Activated naive CD4-positive, alpha-beta T cell treated with anti-CD3 and anti-CD28 coated beads, Interleukin-2, amount 50 U/mL, for 72 hours (primary cell): ENCODE measurements around the gene CDH7. TPM values are rescaled to one million over a fixed set of nuclear protein-coding genes. Genes with fewer than 3 reads are reported as not detected.

Experiments used
- ATAC-seq, 2 donors: fragments of 150-1000 bp; cut with Tn5 transposase; 2 replicates each; pipeline ENCODE4 v1.10.0; 2021; ENCODE audit warnings: mild to moderate bottlenecking in 2 of 2, moderate library complexity in 2 of 2
- DNase-seq, 2 donors: peaks; one replicate each; pipeline ENCODE4 v3.0.0; 2021 to 2022; ENCODE audit warnings: low spot score in 2 of 2
- H3K27ac Mint-ChIP-seq, 2 donors: one replicate each; pipeline ENCODE4 v1.8.0; 2022; ENCODE audit warnings: mild to moderate bottlenecking in 2 of 2, mixed read lengths in 2 of 2
- H3K36me3 Mint-ChIP-seq, 2 donors: one replicate each; pipeline ENCODE4 v1.8.0; 2022; ENCODE audit warnings: mixed read lengths in 2 of 2
- H3K9me3 Mint-ChIP-seq, 2 donors: one replicate each; pipeline ENCODE4 v1.8.0; 2022; ENCODE audit warnings: mixed read lengths in 2 of 2
- total RNA-seq, 2 donors: library from RNA; stranded (reverse); gene quantifications; one replicate each; pipeline ENCODE4 v1.2.3, GENCODE V29; 2022

Gene CDH7
- total RNA-seq, 2 donors from 2014 or later = not detected

DNA sequence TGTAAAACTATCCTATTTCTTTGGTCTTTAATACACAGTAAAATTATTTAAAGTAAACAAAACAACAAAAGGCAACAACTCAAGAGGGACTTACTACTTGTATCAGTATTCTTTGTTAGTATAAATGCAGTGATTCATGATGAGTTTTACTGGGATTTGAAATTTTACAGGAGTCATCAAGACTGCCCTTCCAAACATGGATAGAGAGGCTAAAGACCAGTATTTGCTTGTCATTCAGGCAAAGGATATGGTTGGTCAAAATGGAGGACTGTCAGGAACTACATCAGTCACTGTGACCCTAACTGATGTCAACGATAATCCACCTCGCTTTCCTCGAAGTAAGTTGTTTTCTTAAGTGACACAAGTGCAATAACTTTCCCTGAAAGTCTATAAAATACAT, 71.1 kb downstream of the CDH7 start:
- Mint-ChIP-seq H3K36me3 (no peaks in the 10 kb centered on the region), H3K27ac (no peak overlapping the region), H3K9me3 (peaks cover 4 to 10% of the 10 kb centered on the region in 2 donors)
- DNase-seq (no peak), ATAC-seq (no peak)

DNA sequence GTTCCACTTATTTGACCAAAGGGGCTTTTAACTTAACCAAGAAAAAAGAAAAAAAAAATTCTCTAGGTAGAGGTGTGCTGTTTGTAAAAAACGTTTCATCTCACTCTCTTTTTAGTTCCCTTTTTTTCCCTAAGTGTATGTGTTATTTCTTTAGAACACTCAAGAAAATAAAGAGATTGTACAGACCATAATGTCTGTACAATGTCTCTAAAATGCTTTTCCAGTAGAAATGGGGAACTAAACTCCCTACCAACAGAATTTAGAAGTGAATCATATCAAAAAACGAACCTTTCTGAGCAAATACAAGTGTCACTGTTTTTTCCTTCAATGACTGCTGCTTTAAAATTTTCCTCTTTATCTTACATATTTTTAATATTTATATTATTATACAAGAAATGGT, 72.0 kb downstream of the CDH7 start:
- ATAC-seq (no peak), DNase-seq (no peak)
- peaks cover 4 to 6% of the 10 kb centered on the region in 2 donors for H3K9me3 Mint-ChIP-seq
- no peak overlapping the region for H3K27ac Mint-ChIP-seq
- H3K36me3 Mint-ChIP-seq = no peaks in the 10 kb centered on the region

DNA sequence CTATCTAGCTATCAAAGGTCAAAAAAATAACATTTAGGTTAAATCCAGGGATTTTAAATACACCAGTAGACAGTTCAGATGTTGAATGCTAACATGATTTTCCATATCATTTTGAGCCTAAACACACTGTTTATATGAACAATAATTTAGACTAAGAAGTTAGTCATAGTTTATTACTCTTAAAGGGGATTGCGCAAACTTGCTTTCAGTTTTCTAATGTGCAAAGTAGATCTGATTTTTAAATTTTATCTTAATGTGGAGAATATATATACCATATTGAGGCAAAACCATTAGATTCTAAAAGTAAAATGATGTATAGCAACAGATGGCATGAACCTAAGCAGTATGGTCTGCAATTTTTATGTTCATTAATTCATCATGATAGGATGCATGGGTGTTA, 76.6 kb downstream of the CDH7 start:
- H3K9me3 Mint-ChIP-seq = peaks cover 3 to 4% of the 10 kb centered on the region in 2 donors
- DNase-seq (no peak), ATAC-seq (no peak)
- no peaks in the 10 kb centered on the region for H3K36me3 Mint-ChIP-seq
- no peak overlapping the region for H3K27ac Mint-ChIP-seq

DNA sequence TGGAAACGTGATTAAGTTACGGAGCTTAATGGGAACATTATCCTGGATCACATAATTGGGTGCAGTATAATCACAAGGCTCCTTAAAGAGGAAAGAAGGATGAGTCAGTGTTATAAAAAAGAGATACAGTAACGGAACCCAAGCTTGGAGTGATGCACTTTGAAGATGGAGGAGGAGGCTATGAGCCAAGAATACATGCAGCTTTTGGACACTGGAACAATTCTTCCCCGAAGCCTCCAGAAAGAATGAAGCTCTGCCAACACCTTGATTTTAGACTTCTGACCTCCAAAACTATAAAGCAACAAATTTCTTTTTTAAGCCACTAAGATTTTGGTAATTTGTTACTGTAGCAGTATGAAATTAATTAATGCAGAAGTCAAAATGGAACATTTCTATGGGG, 85.1 kb downstream of the CDH7 start:
- H3K36me3 Mint-ChIP-seq = peaks cover 0 to 7% of the 10 kb centered on the region in 2 donors
- peaks cover 14 to 18% of the 10 kb centered on the region in 2 donors for H3K9me3 Mint-ChIP-seq
- no peak for DNase-seq
- no peak overlapping the region for H3K27ac Mint-ChIP-seq
- ATAC-seq = no peak

DNA sequence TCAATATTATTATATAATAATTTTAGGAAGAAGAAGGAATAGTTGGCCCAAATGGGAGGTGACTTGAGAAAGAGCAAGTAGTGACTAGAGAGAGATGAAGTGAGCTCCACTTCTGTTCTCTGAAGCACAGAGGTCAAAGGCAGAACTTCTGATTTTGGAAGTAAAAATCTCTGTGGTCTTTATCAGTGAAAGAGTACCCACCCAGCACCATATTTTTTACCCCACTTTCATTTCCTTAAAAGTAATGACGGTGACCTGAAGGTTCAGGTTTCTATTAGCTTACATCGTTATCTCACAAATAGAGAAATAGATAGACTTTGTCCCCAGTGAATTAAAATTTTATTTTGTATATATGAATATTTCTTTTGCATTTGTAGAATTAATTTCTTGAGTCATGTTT, 95.3 kb downstream of the CDH7 start:
- ATAC-seq (no peak), DNase-seq (no peak)
- H3K9me3 Mint-ChIP-seq = no peaks in the 10 kb centered on the region
- no peak overlapping the region for H3K27ac Mint-ChIP-seq
- no peaks in the 10 kb centered on the region for H3K36me3 Mint-ChIP-seq

DNA sequence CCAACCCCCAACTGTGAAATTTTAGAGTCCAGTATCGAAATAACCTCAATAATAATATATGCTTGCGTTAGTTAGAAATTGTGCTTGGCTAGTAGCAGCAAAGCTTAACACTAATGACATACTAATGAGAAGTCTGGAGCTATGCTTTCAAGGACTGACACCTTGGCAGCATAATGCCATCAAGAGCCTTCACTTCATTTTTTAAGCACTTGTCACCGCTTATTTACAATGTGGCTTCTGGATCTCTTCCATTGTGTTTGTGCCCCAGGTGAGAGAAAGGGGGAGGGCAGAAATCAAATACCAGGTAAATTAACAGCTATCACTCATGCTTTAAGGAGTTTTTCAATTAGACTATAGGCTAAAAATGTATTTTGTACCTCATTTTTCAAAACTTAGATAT, 101.5 kb downstream of the CDH7 start:
- no peak overlapping the region for H3K27ac Mint-ChIP-seq
- peaks cover 8 to 16% of the 10 kb centered on the region in 2 donors for H3K9me3 Mint-ChIP-seq
- H3K36me3 Mint-ChIP-seq = no peaks in the 10 kb centered on the region
- DNase-seq (no peak), ATAC-seq (no peak)

DNA sequence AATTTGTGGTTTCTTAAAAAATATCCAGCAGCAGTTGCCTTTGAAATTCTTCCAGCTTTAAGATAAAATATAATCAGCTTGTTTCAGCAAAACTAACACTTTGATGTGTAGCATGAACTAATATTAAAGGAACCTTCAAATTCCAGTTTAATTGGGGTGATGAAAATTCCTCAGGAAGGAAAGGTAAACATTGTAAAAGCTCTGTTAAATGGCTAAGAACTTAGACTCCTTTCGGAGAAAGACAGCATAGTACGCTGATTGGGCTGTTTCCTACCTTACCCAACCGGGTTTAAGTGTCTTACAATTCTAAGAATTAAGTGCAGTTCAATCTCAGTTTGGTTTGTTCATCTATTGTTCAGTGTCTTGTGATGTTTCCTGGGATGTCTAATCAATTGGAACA, 108.3 kb downstream of the CDH7 start:
- Mint-ChIP-seq H3K27ac (no peak overlapping the region), H3K36me3 (no peaks in the 10 kb centered on the region), H3K9me3 (peaks cover 8 to 12% of the 10 kb centered on the region in 2 donors)
- no peak for DNase-seq
- ATAC-seq = no peak

DNA sequence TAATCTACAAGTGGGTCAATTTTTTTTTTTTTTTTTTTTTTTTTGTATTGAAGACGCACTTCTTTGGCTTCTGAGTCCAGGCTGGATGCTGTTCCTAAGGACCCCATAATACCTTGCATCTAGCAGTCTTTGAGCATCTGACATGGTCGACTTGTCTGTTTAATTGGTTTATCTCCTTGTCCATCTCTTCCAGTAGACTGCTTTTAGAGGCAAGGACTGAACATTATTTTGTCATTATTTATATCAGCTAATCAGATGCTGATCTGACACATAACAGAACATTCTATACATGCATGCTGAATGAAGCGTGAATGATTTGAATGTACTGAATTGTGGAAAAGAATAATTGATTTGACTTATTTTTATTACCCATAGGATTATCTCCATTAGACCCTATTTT, 118.7 kb downstream of the CDH7 start:
- Mint-ChIP-seq H3K27ac (no peak overlapping the region), H3K9me3 (peaks cover 14 to 16% of the 10 kb centered on the region in 2 donors), H3K36me3 (no peaks in the 10 kb centered on the region)
- DNase-seq (no peak), ATAC-seq (no peak)

DNA sequence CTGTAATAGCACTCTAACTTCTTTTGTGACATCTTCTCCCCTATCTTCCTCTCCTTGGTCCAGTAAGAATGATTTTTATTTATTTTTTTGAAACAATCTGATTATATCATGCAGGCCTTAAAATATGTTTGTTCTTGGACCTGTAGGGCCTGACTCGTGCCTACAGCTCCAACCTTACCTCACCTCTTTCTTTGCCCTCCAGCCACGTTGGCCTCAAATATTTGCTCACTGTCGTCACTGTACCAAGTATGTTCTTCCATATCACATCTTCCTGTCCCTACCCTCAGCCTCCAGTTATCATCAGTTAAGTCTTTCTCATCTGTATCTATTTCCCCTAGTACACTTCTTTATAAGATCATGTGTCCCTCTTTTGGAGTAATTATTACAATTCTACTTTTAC, 125.5 kb downstream of the CDH7 start:
- no peaks in the 10 kb centered on the region for H3K36me3 Mint-ChIP-seq
- no peak for ATAC-seq
- H3K27ac Mint-ChIP-seq = no peak overlapping the region
- no peak for DNase-seq
- peaks cover 8 to 17% of the 10 kb centered on the region in 2 donors for H3K9me3 Mint-ChIP-seq

DNA sequence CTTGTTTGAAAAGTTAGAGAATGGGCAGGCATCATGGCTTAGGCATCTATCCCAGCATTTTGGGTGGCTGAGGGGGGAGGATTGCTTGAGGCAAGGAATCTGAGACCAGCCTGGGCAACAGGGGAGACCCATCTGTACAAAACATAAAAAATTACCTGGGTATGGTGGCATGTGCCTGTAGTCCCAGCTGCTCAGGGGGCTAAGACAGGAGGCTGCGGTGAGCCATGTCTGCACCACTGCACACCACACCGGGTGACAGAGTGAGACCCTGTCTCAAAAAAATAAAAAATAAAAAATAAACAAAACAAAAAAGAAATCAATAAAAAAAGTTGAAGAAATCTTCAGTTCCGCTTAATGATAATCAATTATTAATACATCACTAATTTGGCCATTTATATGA, 146.5 kb downstream of the CDH7 start:
- peaks cover 7 to 14% of the 10 kb centered on the region in 2 donors for H3K9me3 Mint-ChIP-seq
- ATAC-seq = no peak
- DNase-seq = no peak
- H3K27ac Mint-ChIP-seq = no peak overlapping the region
- no peaks in the 10 kb centered on the region for H3K36me3 Mint-ChIP-seq

DNA sequence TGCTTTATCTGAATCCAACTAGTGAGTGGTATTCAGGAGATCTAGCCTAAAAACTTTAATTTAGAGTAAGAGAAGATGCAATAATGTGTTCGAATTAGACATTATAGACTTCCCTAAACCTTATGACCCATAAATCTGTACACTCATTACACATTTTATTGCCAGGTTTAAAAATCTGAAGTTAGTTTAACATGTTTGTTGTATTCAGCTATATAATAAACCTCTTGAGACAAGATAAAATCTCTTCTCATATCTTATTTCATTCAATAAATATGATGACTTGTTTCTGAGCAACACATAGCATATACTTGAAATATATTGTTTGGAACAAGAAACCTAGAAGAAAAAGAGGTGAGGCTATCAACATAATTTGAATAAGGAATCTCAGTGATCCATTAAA, 150.7 kb downstream of the CDH7 start:
- Mint-ChIP-seq H3K27ac (no peak overlapping the region), H3K9me3 (peaks cover 5 to 6% of the 10 kb centered on the region in 2 donors), H3K36me3 (peaks cover 0 to 5% of the 10 kb centered on the region in 2 donors)
- ATAC-seq = no peak
- no peak for DNase-seq

DNA sequence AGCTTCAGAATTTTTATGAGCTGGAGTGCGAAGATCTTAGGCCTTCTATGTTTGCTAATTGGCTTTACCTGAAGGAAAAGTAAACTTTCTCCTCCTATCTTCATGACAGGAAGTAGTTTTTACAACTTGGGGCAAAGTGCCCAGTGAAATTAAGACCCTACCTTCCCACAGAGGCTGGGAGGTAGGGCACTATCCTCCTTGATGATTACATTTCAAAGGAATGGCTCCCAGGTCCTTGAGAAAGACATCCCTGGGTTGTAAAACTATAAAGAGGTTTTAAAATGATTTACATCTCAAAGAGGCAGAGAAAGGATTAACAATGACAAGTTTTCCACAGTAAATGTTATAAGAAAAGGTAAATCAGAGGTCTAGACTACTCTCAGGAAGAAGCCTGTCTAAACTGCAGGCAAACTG, 155.8 kb downstream of the CDH7 start:
- Mint-ChIP-seq H3K9me3 (peaks cover 3 to 13% of the 10 kb centered on the region in 2 donors), H3K27ac (no peak overlapping the region), H3K36me3 (peaks cover 0 to 5% of the 10 kb centered on the region in 2 donors)
- ATAC-seq (no peak), DNase-seq (no peak)

DNA sequence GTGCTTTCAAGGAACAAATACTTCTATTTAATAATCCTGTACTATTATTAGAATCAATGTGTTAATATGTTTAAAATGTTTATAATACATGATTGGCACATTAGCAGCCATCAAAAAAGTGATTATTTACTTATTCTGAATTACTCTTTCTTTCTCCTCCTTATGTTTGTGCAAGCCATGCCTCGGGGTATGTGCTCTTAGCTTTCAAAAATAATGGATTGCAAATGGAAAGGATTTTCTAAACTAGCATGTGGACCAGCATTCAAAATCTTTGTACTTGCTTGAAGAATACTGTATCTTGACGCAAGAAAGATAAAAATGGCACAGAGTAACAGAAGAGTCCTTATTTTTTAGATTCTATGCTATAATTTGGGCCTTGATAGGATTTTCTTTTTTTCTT, 156.5 kb downstream of the CDH7 start:
- Mint-ChIP-seq H3K9me3 (peaks cover 3 to 13% of the 10 kb centered on the region in 2 donors), H3K27ac (no peak overlapping the region)

DNA sequence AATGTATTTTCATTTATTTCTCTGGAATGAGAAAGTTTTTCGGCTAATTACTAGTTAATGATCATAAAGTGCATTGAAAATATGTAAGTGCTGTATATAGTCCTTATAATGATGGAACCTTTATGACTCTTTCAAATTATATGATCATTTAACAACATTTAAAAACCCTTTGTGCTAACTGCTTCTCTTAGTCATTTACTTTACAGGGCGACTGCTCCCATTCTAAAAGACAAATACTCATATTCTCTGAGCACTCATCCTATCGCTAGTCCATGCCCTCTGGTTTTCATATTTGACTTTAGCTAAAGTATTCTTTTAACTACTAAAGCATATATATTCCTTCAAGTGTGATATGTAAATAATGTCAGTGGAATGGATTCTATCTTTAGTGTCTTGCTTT, 168.2 kb downstream of the CDH7 start:
- H3K36me3 Mint-ChIP-seq = no peaks in the 10 kb centered on the region
- no peak for ATAC-seq
- no peak for DNase-seq
- H3K9me3 Mint-ChIP-seq = peaks cover 4 to 5% of the 10 kb centered on the region in 2 donors
- no peak overlapping the region for H3K27ac Mint-ChIP-seq

More for the DNA sequence above, 156.5 kb downstream of the CDH7 start:
- ATAC-seq = no peak
- peaks cover 0 to 5% of the 10 kb centered on the region in 2 donors for H3K36me3 Mint-ChIP-seq
- DNase-seq = no peak

DNA sequence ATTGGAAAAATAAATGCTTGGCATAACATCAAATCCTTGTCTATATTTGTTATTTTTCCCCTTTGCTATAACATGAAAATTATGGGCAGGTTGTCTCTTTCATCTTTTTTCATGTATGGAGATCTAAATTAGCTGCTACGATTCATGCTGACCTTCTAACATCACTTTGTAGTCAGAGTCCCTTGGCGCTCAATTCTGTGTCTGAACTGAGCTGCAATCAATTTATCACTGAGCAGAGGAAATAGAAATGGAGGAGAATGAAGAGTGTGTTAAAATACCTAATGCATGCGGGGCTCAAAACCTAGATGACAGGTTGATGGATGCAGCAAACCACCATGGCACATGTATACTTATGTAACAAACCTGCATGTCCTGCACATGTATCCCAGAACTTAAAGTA, 168.9 kb downstream of the CDH7 start:
- Mint-ChIP-seq H3K36me3 (no peaks in the 10 kb centered on the region), H3K9me3 (peaks cover 4 to 5% of the 10 kb centered on the region in 2 donors), H3K27ac (no peak overlapping the region)
- no peak for DNase-seq
- no peak for ATAC-seq

DNA sequence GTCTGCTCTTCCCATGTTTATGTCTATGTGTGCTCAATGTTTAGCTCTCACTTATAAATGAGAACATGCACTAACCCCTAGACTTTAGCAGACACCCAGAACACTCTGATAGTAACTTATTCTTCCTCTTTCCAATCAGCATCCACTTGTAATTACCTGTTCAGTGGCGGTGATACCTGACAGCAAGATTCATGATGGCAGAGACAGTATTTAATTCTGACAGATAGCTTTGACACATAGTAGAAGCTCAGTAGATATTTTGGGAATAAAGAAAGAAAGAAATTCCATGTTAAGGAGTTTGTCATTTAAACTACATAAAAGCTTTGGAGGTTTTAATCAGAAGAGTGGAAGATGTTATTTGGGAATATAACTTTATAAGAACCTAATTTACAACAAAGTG, 171.3 kb downstream of the CDH7 start:
- ATAC-seq = no peak
- Mint-ChIP-seq H3K27ac (no peak overlapping the region), H3K36me3 (no peaks in the 10 kb centered on the region), H3K9me3 (peaks cover 4 to 5% of the 10 kb centered on the region in 2 donors)
- no peak for DNase-seq

DNA sequence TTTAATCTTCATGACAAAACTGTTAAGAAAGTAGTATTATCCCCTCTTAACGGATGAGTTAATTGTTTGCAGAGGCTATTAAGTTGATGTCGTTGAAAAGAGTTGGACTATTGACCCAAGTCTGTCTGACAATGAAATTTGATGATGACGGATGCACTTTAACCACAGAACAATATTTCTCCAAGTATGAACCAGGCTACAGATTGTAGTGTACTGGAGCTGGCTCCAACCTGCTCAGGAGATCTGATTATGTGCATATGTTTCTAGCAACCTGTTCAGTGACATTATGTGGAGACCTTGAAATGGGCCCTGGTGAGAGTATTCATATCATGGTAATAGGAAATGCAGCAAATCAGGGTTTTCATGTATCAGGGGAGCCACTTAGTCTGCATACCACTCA, 174.1 kb downstream of the CDH7 start:
- peaks cover 0 to 1% of the 10 kb centered on the region in 2 donors for H3K36me3 Mint-ChIP-seq
- DNase-seq = no peak
- H3K27ac Mint-ChIP-seq = no peak overlapping the region

DNA sequence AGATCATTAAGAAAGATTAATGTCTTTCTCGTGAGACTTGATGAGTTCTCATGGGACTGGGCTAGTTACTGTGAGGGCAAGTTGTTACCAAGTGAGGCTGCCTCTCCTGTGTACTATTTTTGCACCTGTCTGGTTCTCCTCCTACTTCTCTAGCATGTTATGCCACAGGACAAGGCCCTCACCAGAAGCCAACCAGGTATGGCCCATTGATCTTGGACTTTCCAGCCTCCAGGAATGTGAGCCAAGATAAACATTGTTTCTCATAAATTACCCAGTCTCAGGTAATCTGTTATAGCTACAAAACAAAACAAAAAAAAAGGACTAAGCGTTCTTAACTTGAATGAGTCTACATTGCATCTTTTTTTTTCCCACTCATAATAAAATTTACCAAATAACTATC, 184.1 kb downstream of the CDH7 start:
- H3K9me3 Mint-ChIP-seq = peaks cover 37 to 39% of the 10 kb centered on the region in 2 donors
- ATAC-seq (no peak), DNase-seq (no peak)
- H3K36me3 Mint-ChIP-seq = peaks cover 6 to 19% of the 10 kb centered on the region in 2 donors
- no peak overlapping the region for H3K27ac Mint-ChIP-seq

More for the DNA sequence above, 174.1 kb downstream of the CDH7 start:
- ATAC-seq = no peak
- H3K9me3 Mint-ChIP-seq = peaks cover 4% of the 10 kb centered on the region in 2 donors

DNA sequence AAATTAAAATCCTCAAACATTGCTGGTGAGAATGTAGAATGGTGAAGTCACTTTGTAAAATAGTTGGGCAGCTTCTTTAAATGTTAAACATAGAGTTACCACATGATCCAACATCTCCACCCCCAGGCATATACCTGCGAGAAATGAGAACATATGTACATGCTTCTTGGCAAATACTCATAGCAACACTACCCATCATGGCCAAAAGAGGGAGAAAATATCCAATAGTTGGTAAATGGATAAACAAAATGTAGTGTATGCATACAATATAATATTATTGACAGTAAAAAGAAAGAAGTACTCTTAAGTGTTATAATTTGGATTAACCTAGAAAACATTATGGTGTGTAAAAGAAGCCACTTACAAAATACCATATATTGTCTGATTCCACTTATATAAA, 185.9 kb downstream of the CDH7 start:
- peaks cover 29 to 34% of the 10 kb centered on the region in 2 donors for H3K9me3 Mint-ChIP-seq
- H3K36me3 Mint-ChIP-seq = peaks cover 0 to 17% of the 10 kb centered on the region in 2 donors
- ATAC-seq = no peak

More for the DNA sequence above, 185.9 kb downstream of the CDH7 start:
- no peak overlapping the region for H3K27ac Mint-ChIP-seq
- DNase-seq = no peak
